ENCODE results near the gene PRRG2.

DNA sequence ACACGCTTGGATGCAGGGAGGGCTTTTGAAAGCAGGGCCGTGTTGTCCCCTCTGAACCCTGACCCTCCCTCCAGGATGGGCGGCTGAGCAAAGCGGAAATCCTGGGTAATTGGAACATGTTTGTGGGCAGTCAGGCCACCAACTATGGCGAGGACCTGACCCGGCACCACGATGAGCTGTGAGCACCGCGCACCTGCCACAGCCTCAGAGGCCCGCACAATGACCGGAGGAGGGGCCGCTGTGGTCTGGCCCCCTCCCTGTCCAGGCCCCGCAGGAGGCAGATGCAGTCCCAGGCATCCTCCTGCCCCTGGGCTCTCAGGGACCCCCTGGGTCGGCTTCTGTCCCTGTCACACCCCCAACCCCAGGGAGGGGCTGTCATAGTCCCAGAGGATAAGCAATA, 38.1 kb upstream of the PRRG2 start:
- TF ChIP-seq, protein P1, sequence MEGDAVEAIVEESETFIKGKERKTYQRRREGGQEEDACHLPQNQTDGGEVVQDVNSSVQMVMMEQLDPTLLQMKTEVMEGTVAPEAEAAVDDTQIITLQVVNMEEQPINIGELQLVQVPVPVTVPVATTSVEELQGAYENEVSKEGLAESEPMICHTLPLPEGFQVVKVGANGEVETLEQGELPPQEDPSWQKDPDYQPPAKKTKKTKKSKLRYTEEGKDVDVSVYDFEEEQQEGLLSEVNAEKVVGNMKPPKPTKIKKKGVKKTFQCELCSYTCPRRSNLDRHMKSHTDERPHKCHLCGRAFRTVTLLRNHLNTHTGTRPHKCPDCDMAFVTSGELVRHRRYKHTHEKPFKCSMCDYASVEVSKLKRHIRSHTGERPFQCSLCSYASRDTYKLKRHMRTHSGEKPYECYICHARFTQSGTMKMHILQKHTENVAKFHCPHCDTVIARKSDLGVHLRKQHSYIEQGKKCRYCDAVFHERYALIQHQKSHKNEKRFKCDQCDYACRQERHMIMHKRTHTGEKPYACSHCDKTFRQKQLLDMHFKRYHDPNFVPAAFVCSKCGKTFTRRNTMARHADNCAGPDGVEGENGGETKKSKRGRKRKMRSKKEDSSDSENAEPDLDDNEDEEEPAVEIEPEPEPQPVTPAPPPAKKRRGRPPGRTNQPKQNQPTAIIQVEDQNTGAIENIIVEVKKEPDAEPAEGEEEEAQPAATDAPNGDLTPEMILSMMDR (IDR thresholded peaks at IDR 0.05), result no peak
- TF ChIP-seq POLR2AphosphoS5 (IDR thresholded peaks at IDR 0.05), result no peak
- TF ChIP-seq POLR2A (IDR thresholded peaks at IDR 0.05; ENCODE audit: low read depth), result no peak
- TF ChIP-seq EP300 (IDR thresholded peaks at IDR 0.05), result no peak

All from esophagus muscularis mucosa (tissue), 4 donors.